Upper lobe of left lung (tissue), 6 donors: ENCODE results near the gene GFPT2. TPM values are rescaled to one million over a fixed set of nuclear protein-coding genes. Genes with fewer than 3 reads are reported as not detected.
A peak's percentile ranks its signal among the peaks of the same experiment; 100 is the strongest.

Source experiments
- ATAC-seq, 2 donors: fragments of 200-7000 bp; cut with Tn5 transposase; one replicate each; pipeline ENCODE4 v1.9.1; 2022; ENCODE audit warnings: mild to moderate bottlenecking in 2 of 2, moderate library complexity in 2 of 2; ENCODE audit not compliant: low FRiP score in 2 of 2
- DNase-seq, 2 donors: peaks; one replicate each; pipeline ENCODE4 v3.0.0-alpha.2; 2019 to 2020
- H3K27ac ChIP-seq, 4 donors: fragments of 200-600 bp; sonication (generic); one replicate each; pipeline ENCODE4 v1.5.1; 2016 to 2019
- H3K27me3 ChIP-seq, 4 donors: fragments of 200-600 bp; sonication (generic); one replicate each; pipeline ENCODE4 v1.5.1; 2017 to 2019
- H3K36me3 ChIP-seq, 4 donors: fragments of 200-600 bp; sonication (generic); one replicate each; pipeline ENCODE4 v1.5.1; 2016 to 2019
- H3K4me1 ChIP-seq, 4 donors: fragments of 200-600 bp; sonication (generic); one replicate each; pipeline ENCODE4 v1.5.1; 2018 to 2019
- H3K4me3 ChIP-seq, 4 donors: fragments of 200-600 bp; sonication (generic); one replicate each; pipeline ENCODE4 v1.5.1; 2017 to 2019; ENCODE audit warnings: mild to moderate bottlenecking in 2 of 4, moderate library complexity in 1 of 4
- H3K9me3 ChIP-seq, 4 donors: fragments of 200-600 bp; sonication (generic); one replicate each; pipeline ENCODE4 v1.5.1; 2018 to 2019
- CTCF ChIP-seq, 6 experiments: fragments of 450-650 bp in 4 of 6; fragments of 200-600 bp in 2 of 6; sonication (generic) in 2 of 6; IDR thresholded peaks; one replicate each; pipeline ENCODE4 v1.5.1; 2016 to 2019; ENCODE audit warnings: antibody characterized with exemption in 6 of 6
- EP300 ChIP-seq, 4 donors: sonication (generic); formaldehyde crosslinking; IDR thresholded peaks; one replicate each; pipeline ENCODE4 v1.5.1; 2017; ENCODE audit warnings: antibody characterized with exemption in 4 of 4, control low read depth in 2 of 4
- POLR2A ChIP-seq, 4 donors: fragments of 450-650 bp; IDR thresholded peaks; one replicate each; pipeline ENCODE4 v1.5.1; 2016 to 2017; ENCODE audit warnings: antibody characterized with exemption in 4 of 4, mild to moderate bottlenecking in 2 of 4
- POLR2AphosphoS5 ChIP-seq, 2 donors: sonication (generic); formaldehyde crosslinking; IDR thresholded peaks; one replicate each; pipeline ENCODE4 v1.5.1; 2017; ENCODE audit warnings: antibody characterized with exemption in 2 of 2
- whole genome bisulfite sequencing, 2 donors: methylation state at CpG; one replicate each; pipeline ENCODE4 v1.1.5; 2017 to 2018; 5-methylcytosine and 5-hydroxymethylcytosine counted together
- total RNA-seq, 6 donors: library from RNA; depleted of rRNA in 4 of 6; stranded (reverse); fragments of >200 nt in 4 of 6; gene quantifications; one replicate each; pipeline versions ENCODE4 v1.1.0 to v1.2.1, GENCODE V29; 2016 to 2021
- donor health status: DM: no; HTN: no; CAD: no; lungs with moderate emphysema.
- donor health status: DM: no; HTN: yes; CAD: no; lungs with severe emphysema.

GFPT2 gene
- total RNA-seq, 6 donors from 2014 or later, result 6.8 to 35.4 (median 18.0) TPM

GRCh38 chr5:180289433-180289832 lies 63.7 kb downstream of the GFPT2 start:
- DNase-seq, result peak in 1 of 2 donors; percentile 49

GRCh38 chr5:180287868-180288267 lies 65.3 kb downstream of the GFPT2 start:
- Histone ChIP-seq H3K4me1 (peaks cover 11 to 31% (median 21%) of the 10 kb centered on the region in 4 donors), H3K27me3 (no peaks in the 10 kb centered on the region), H3K27ac (no peak overlapping the region), H3K36me3 (peaks cover 0 to 23% (median 5%) of the 10 kb centered on the region in 4 donors), H3K4me3 (no peak overlapping the region), H3K9me3 (peaks cover 0 to 3% (median 0%) of the 10 kb centered on the region in 4 donors)
- ATAC-seq, result no peak
- 70 to 74% methylated on average over 7 of the region's 7 CpGs for WGBS, 2 donors
- no peak for DNase-seq
- no peak for TF ChIP-seq CTCF (IDR thresholded peaks at IDR 0.05)
- TF ChIP-seq POLR2AphosphoS5 (IDR thresholded peaks at IDR 0.05), result no peak
- TF ChIP-seq EP300 (IDR thresholded peaks at IDR 0.05), result no peak
- no peak for TF ChIP-seq POLR2A (IDR thresholded peaks at IDR 0.05)

More at GRCh38 chr5:180289433-180289832, 63.7 kb downstream of the GFPT2 start:
- H3K4me3 ChIP-seq, result no peak overlapping the region
- no peak for TF ChIP-seq EP300 (IDR thresholded peaks at IDR 0.05)
- no peak for TF ChIP-seq CTCF (IDR thresholded peaks at IDR 0.05)
- TF ChIP-seq POLR2AphosphoS5 (IDR thresholded peaks at IDR 0.05), result no peak
- no peak for TF ChIP-seq POLR2A (IDR thresholded peaks at IDR 0.05)
- H3K27ac ChIP-seq, result no peak overlapping the region
- WGBS, 2 donors, result 54 to 71% methylated on average over 3 of the region's 3 CpGs
- no peak for ATAC-seq
- no peaks in the 10 kb centered on the region for H3K27me3 ChIP-seq
- H3K9me3 ChIP-seq, result no peaks in the 10 kb centered on the region
- peaks cover 0 to 10% (median 2%) of the 10 kb centered on the region in 4 donors for H3K36me3 ChIP-seq
- H3K4me1 ChIP-seq, result peaks cover 21 to 43% (median 31%) of the 10 kb centered on the region in 4 donors

GRCh38 chr5:180287404-180287803 lies 65.7 kb downstream of the GFPT2 start:
- WGBS, 2 donors, result 66 to 77% methylated on average over 2 of the region's 2 CpGs
- TF ChIP-seq POLR2A (IDR thresholded peaks at IDR 0.05), result no peak
- no peak for TF ChIP-seq POLR2AphosphoS5 (IDR thresholded peaks at IDR 0.05)
- TF ChIP-seq CTCF (IDR thresholded peaks at IDR 0.05), result no peak
- no peak for TF ChIP-seq EP300 (IDR thresholded peaks at IDR 0.05)
- H3K27ac ChIP-seq, result no peak overlapping the region
- peaks cover 0 to 3% (median 0%) of the 10 kb centered on the region in 4 donors for H3K9me3 ChIP-seq
- H3K27me3 ChIP-seq, result no peaks in the 10 kb centered on the region
- peak in 1 of 2 donors; percentile 36 for DNase-seq
- no peak overlapping the region for H3K4me3 ChIP-seq
- ATAC-seq, result peak in 1 of 2 donors; percentile 55
- H3K4me1 ChIP-seq, result peaks cover 10 to 28% (median 19%) of the 10 kb centered on the region in 4 donors
- H3K36me3 ChIP-seq, result peaks cover 0 to 28% (median 7%) of the 10 kb centered on the region in 4 donors

- peaks cover 0 to 9% (median 2%) of the 10 kb centered on the region in 4 donors for H3K9me3 ChIP-seq
- TF ChIP-seq POLR2AphosphoS5 (IDR thresholded peaks at IDR 0.05) (no peak), CTCF (IDR thresholded peaks at IDR 0.05) (no peak), POLR2A (IDR thresholded peaks at IDR 0.05) (no peak), EP300 (IDR thresholded peaks at IDR 0.05) (no peak)
- WGBS, 2 donors, result 78 to 86% methylated on average over 10 of the region's 10 CpGs
- H3K36me3 ChIP-seq, result peaks cover 7 to 51% (median 20%) of the 10 kb centered on the region in 4 donors
- no peaks in the 10 kb centered on the region for H3K27me3 ChIP-seq
- ATAC-seq (no peak), DNase-seq (no peak)
- peaks cover 0 to 11% (median 6%) of the 10 kb centered on the region in 4 donors for H3K4me1 ChIP-seq
- H3K27ac ChIP-seq, result no peak overlapping the region
- H3K4me3 ChIP-seq, result no peak overlapping the region
These were observed 69.0 kb downstream of the GFPT2 start for GRCh38 chr5:180284149-180284548.
